WTC11 (cell line): Measurements from ENCODE around the gene UPF3B. TPM values are rescaled to one million over a fixed set of nuclear protein-coding genes. Genes with fewer than 3 reads are reported as not detected.

Experiments used
- ATAC-seq: fragments of 200-7000 bp; cut with Tn5 transposase; 2 replicates; pipeline ENCODE4 v1.10.0; 2021; ENCODE audit warnings: mild to moderate bottlenecking, moderate library complexity
- CTCF ChIA-PET: fragments of 300-600 bp; sonication (Branson Sonifier 250); formaldehyde crosslinking; loops from one replicate; lab custom pipeline; 2021; ENCODE audit warnings: antibody characterized with exemption; lab: Charles Lee
- POLR2A ChIA-PET: fragments of 350-600 bp; sonication (Branson Sonifier 250); formaldehyde crosslinking; loops from one replicate; lab custom pipeline; 2021; ENCODE audit warnings: antibody characterized with exemption; lab: Charles Lee
- DNase-seq: peaks from one replicate; pipeline ENCODE4 v3.0.0; 2021; ENCODE audit warnings: low spot score
- H3K27ac Mint-ChIP-seq: 2 replicates; pipeline ENCODE4 v1.8.0; 2021; ENCODE audit warnings: mixed read lengths
- H3K27me3 Mint-ChIP-seq: 2 replicates; pipeline ENCODE4 v1.8.0; 2021; ENCODE audit warnings: low read depth, mild to moderate bottlenecking, moderate library complexity, mixed read lengths
- H3K36me3 Mint-ChIP-seq: 2 replicates; pipeline ENCODE4 v1.8.0; 2021; ENCODE audit warnings: mixed read lengths
- H3K4me1 Mint-ChIP-seq: 2 replicates; pipeline ENCODE4 v1.8.0; 2022; ENCODE audit warnings: mixed read lengths
- H3K4me3 Mint-ChIP-seq: 2 replicates; pipeline ENCODE4 v1.8.0; 2021; ENCODE audit warnings: mild to moderate bottlenecking, moderate library complexity, mixed read lengths
- H3K9me3 Mint-ChIP-seq: 2 replicates; pipeline ENCODE4 v1.8.0; 2021; ENCODE audit warnings: mixed read lengths
- AFF4 ChIP-seq: sonication (generic); formaldehyde crosslinking; IDR thresholded peaks from 2 replicates; pipeline ENCODE4 v1.8.1; 2023; ENCODE audit warnings: mild to moderate bottlenecking, missing genetic modification reagents, borderline replicate concordance
- AR ChIP-seq: fragments of 250-450 bp; sonication (Bioruptor Pico); IDR thresholded peaks from 2 replicates; pipeline ENCODE4 v1.9.0; 2021; ENCODE audit warnings: mild to moderate bottlenecking
- ARID4B ChIP-seq: sonication (generic); formaldehyde crosslinking; IDR thresholded peaks from 2 replicates; pipeline ENCODE4 v1.8.0; 2023; ENCODE audit warnings: missing genetic modification reagents, mild to moderate bottlenecking, borderline replicate concordance
- ATF1 ChIP-seq: sonication (generic); formaldehyde crosslinking; IDR thresholded peaks from 2 replicates; pipeline ENCODE4 v1.8.1; 2023; ENCODE audit warnings: mild to moderate bottlenecking, moderate library complexity, missing genetic modification reagents
- CDX4 ChIP-seq: fragments of 250-450 bp; sonication (Bioruptor Pico); IDR thresholded peaks from 2 replicates; pipeline ENCODE4 v1.9.0; 2021; ENCODE audit warnings: moderate library complexity, mild to moderate bottlenecking, inconsistent platforms, borderline replicate concordance
- EMX1 ChIP-seq: fragments of 250-450 bp; sonication (Bioruptor Pico); IDR thresholded peaks from 2 replicates; pipeline ENCODE4 v1.8.0; 2021; ENCODE audit warnings: mild to moderate bottlenecking
- FOXP1 ChIP-seq: sonication (generic); formaldehyde crosslinking; IDR thresholded peaks from 2 replicates; pipeline ENCODE4 v1.8.0; 2022; ENCODE audit warnings: missing genetic modification reagents, mild to moderate bottlenecking, moderate library complexity, borderline replicate concordance
- IRF1 ChIP-seq: sonication (generic); formaldehyde crosslinking; IDR thresholded peaks from 2 replicates; pipeline ENCODE4 v1.8.0; 2023; ENCODE audit warnings: missing genetic modification reagents
- JUN ChIP-seq: sonication (generic); formaldehyde crosslinking; IDR thresholded peaks from 2 replicates; pipeline ENCODE4 v1.8.0; 2023; ENCODE audit warnings: mild to moderate bottlenecking, missing genetic modification reagents
- NFYB ChIP-seq: sonication (generic); formaldehyde crosslinking; conservative IDR thresholded peaks from 2 replicates; pipeline ENCODE4 v1.8.0; 2022; ENCODE audit warnings: low read depth, missing genetic modification reagents
- NR3C1 ChIP-seq: sonication (generic); formaldehyde crosslinking; conservative IDR thresholded peaks from 2 replicates; pipeline ENCODE4 v1.8.1; 2023; ENCODE audit warnings: low read depth, mild to moderate bottlenecking, missing genetic modification reagents
- SOX15 ChIP-seq: fragments of 250-450 bp; sonication (Bioruptor Pico); IDR thresholded peaks from 2 replicates; pipeline ENCODE4 v1.9.0; 2021; ENCODE audit warnings: mild to moderate bottlenecking
- TCF7 ChIP-seq: sonication (generic); formaldehyde crosslinking; IDR thresholded peaks from 2 replicates; pipeline ENCODE4 v1.8.0; 2022; ENCODE audit warnings: mild to moderate bottlenecking, low read depth, missing genetic modification reagents, moderate library complexity
- TEAD4 ChIP-seq: sonication (generic); formaldehyde crosslinking; IDR thresholded peaks from 2 replicates; pipeline ENCODE4 v1.8.0; 2022; ENCODE audit warnings: mild to moderate bottlenecking, missing genetic modification reagents
- ZNF263 ChIP-seq: sonication (generic); formaldehyde crosslinking; IDR thresholded peaks from 2 replicates; pipeline ENCODE4 v1.8.1; 2022; ENCODE audit warnings: low read depth, mild to moderate bottlenecking, moderate library complexity, missing genetic modification reagents
- ZNF425 ChIP-seq: fragments of 250-450 bp; sonication (Bioruptor Pico); conservative IDR thresholded peaks from 2 replicates; pipeline ENCODE4 v1.9.0; 2021; ENCODE audit warnings: mild to moderate bottlenecking
- ZSCAN18 ChIP-seq: fragments of 250-450 bp; sonication (Bioruptor Pico); IDR thresholded peaks from 2 replicates; pipeline ENCODE4 v2.1.2; 2022; ENCODE audit warnings: mild to moderate bottlenecking, moderate library complexity
- total RNA-seq: library from RNA; stranded (reverse); gene quantifications from 3 replicates; pipeline ENCODE4 v1.2.3, GENCODE V29; 2021

Gene UPF3B
- total RNA-seq, 1 experiment from 2014 or later: 19.2 TPM

GRCh38 chrX:119853444-119853843, 681 bp upstream of the UPF3B start (continued):
- no peak for TF ChIP-seq AR (CRISPR knock-in tag)
- TF ChIP-seq, all 79 proteins: peak for 0

- ATAC-seq: no peak
- no peak overlapping the region for H3K27ac Mint-ChIP-seq
- no peak for DNase-seq
- no peak overlapping the region for H3K4me3 Mint-ChIP-seq
- H3K9me3 Mint-ChIP-seq: peaks cover 6% of the 10 kb centered on the region
- ChIA-PET CTCF (no interaction called here), POLR2A (no interaction called here)
- peaks cover 67% of the 10 kb centered on the region for H3K36me3 Mint-ChIP-seq
- TF ChIP-seq ATF1 (CRISPR knock-in tag) (no peak), CDX4 (CRISPR knock-in tag) (no peak), ARID4B (CRISPR knock-in tag) (no peak), TEAD4 (CRISPR knock-in tag) (no peak)
- no peaks in the 10 kb centered on the region for H3K4me1 Mint-ChIP-seq
- no peaks in the 10 kb centered on the region for H3K27me3 Mint-ChIP-seq
These were observed 18.9 kb downstream of the UPF3B start for GRCh38 chrX:119833905-119834304.

- POLR2A ChIA-PET: no interaction called here
- CTCF ChIA-PET: no interaction called here
- ATAC-seq (no peak), DNase-seq (no peak)
- H3K4me3 Mint-ChIP-seq: no peak overlapping the region
- no peaks in the 10 kb centered on the region for H3K4me1 Mint-ChIP-seq
- no peaks in the 10 kb centered on the region for H3K27me3 Mint-ChIP-seq
- H3K27ac Mint-ChIP-seq: no peak overlapping the region
- H3K36me3 Mint-ChIP-seq: peaks cover 28% of the 10 kb centered on the region
- H3K9me3 Mint-ChIP-seq: no peaks in the 10 kb centered on the region
- no peak for TF ChIP-seq TCF7
- no peak for TF ChIP-seq JUN
- no peak for TF ChIP-seq NFYB (CRISPR knock-in tag)
- TF ChIP-seq FOXP1 (CRISPR knock-in tag): no peak
- no peak for TF ChIP-seq ZNF425
- no peak for TF ChIP-seq NR3C1 (CRISPR knock-in tag)
- no peak for TF ChIP-seq AFF4
- TF ChIP-seq EMX1: no peak
- no peak for TF ChIP-seq ATF1 (CRISPR knock-in tag)
- no peak for TF ChIP-seq SOX15 (CRISPR knock-in tag)
- no peak for TF ChIP-seq ZSCAN18 (CRISPR knock-in tag)
- TF ChIP-seq IRF1 (CRISPR knock-in tag): no peak
- no peak for TF ChIP-seq ZNF263
These were observed 24.3 kb downstream of the UPF3B start for GRCh38 chrX:119828446-119828845.
